ENCODE measurements around the gene TRABD2B.

GRCh38 chr1:47870480-47870879, 126.7 kb downstream of the TRABD2B start:
- TF ChIP-seq EZH2 (IDR thresholded peaks at IDR 0.05; ENCODE audit: borderline replicate concordance, low read depth, low read length, severe bottlenecking) = no peak
- TF ChIP-seq POLR2A (IDR thresholded peaks at IDR 0.05; ENCODE audit: low read depth, low read length) = no peak
- no peak for TF ChIP-seq POLR2AphosphoS5 (IDR thresholded peaks at IDR 0.05; ENCODE audit: insufficient read depth, low read depth, low read length)
- TF ChIP-seq MYC (IDR thresholded peaks at IDR 0.05; ENCODE audit: low read depth, low read length) = no peak
- no peak for TF ChIP-seq CTCF (IDR thresholded peaks at IDR 0.05; ENCODE audit: extremely low read depth in 1 of 2, insufficient read depth in 1 of 2, low read depth in 1 of 2, low read length in 2 of 2)
- no peak for TF ChIP-seq FOS (IDR thresholded peaks at IDR 0.05; ENCODE audit: borderline replicate concordance, insufficient read depth, low read length)
